ENCODE data around the gene CGB3.

The CGB3 gene

DNA sequence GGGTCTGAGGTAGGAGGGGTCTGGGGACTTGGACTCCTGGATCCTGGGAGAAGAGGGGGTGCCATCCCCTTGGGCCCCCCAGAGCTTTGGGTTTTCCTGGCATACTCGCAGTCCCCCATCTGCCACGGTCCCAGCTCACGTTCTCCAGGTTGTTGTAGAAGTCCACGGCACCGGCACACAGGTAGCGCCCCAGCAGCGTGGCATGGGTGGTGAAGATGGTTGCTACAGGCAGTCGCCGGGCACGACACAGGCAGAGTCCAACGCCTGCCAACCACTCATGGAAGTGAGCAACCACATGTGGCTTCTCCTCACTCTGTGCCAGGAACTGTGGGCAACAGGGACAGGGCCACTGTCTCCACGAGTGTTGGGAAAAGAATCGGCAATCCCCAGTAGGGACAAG lies 38.4 kb downstream of the CGB3 start:
- H3K4me3 ChIP-seq (ENCODE audit: low read length), result no peak overlapping the region
- TF ChIP-seq CTCF (conservative IDR thresholded peaks at IDR 0.05; ENCODE audit: low read length), result no peak
- DNase-seq (ENCODE audit: low read depth), result no peak

GRCh38 chr19:48982280-48982679 lies 41.9 kb downstream of the CGB3 start:
- no peak for TF ChIP-seq CTCF (conservative IDR thresholded peaks at IDR 0.05; ENCODE audit: low read length)
- DNase-seq (ENCODE audit: low read depth), result no peak

DNA sequence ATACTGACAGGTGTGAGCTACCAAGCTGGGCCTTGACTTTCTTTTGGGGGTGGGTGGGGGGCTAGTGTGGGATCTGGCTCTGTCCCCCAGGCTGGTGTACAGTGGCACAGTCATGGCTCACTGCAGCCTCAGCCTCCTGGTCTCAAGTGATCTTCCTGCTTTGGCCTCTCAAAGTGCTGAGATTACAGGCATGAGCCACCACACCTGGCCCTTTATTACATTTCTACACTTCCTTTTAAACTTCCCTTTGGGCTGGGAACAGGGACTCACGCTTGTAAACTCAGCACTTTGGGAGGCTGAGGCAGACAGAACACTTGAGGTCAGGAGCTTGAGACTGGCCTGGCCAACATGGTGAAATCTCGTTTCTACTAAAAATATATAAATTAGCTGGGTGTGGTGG lies 47.1 kb downstream of the CGB3 start:
- no peak for DNase-seq (ENCODE audit: low read depth)
- no peak for TF ChIP-seq CTCF (conservative IDR thresholded peaks at IDR 0.05; ENCODE audit: low read length)
- H3K4me3 ChIP-seq (ENCODE audit: low read length), result no peak overlapping the region

More at GRCh38 chr19:48982280-48982679, 41.9 kb downstream of the CGB3 start:
- H3K4me3 ChIP-seq (ENCODE audit: low read length), result no peak overlapping the region

DNA sequence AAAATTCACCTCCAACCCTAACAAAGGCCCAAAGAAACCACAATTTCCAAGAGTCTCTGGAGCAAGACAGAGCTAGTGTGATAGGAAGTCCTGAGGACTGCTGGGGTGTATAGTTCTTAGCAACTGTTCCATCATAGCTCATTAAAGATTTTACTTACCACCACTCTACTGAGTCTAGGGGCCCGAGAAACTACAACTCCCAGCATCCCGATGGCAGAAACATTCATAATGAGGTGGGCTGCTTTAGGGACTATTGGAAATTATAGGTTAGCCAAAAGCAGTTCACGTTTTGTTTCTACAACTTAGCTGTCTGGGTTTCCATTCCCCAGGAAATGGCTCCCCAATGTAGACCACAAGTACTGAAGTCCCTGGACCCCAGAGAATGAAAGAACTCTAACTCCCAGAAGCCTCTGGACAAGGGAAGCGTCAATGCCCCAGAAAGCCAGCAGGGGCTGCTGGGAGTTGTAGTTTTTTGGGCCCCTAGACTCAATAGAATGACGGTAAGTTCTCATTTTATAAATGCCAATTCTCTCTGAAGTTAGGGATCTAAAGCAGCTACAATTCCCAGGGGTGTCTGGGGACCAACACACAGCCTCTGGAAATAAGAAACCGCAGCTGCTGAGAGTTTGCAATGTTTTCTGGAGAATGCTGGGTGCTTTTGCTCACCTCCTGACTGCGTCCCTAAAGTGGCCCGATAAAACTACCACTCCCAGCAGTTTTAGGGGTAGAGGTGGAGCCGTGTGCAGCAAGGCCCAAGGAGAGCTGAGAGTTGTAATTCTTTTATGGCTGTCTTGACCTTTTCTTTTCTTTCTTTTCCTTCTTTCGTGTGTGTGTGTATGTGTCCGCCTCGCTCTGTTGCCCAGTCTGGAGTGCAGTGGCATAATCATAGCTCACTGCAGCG lies 47.9 kb downstream of the CGB3 start:
- H3K4me3 ChIP-seq (ENCODE audit: low read length), result no peak overlapping the region
- TF ChIP-seq CTCF (conservative IDR thresholded peaks at IDR 0.05; ENCODE audit: low read length), result no peak
- no peak for DNase-seq (ENCODE audit: low read depth)
